Tongue (tissue), 2 donors: ENCODE results near the gene NAXE. TPM values are rescaled to one million over a fixed set of nuclear protein-coding genes. Genes with fewer than 3 reads are reported as not detected.
A peak's percentile ranks its signal among the peaks of the same experiment; 100 is the strongest.
"Not testable (repeated sequence)": the region's sequence is repeated elsewhere in the genome, so short reads cannot be mapped to it uniquely, and the experiment has no call there.

Experiments
- DNase-seq: peaks from one replicate; pipeline ENCODE4 v3.0.0-alpha.2; 2015
- total RNA-seq: library from RNA; depleted of rRNA; stranded (reverse); fragments of >200 nt; gene quantifications from one replicate; pipeline ENCODE4 v1.2.3, GENCODE V29; 2014

Gene NAXE
- total RNA-seq, 1 donor from 2014 or later: 35.1 TPM

DNA sequence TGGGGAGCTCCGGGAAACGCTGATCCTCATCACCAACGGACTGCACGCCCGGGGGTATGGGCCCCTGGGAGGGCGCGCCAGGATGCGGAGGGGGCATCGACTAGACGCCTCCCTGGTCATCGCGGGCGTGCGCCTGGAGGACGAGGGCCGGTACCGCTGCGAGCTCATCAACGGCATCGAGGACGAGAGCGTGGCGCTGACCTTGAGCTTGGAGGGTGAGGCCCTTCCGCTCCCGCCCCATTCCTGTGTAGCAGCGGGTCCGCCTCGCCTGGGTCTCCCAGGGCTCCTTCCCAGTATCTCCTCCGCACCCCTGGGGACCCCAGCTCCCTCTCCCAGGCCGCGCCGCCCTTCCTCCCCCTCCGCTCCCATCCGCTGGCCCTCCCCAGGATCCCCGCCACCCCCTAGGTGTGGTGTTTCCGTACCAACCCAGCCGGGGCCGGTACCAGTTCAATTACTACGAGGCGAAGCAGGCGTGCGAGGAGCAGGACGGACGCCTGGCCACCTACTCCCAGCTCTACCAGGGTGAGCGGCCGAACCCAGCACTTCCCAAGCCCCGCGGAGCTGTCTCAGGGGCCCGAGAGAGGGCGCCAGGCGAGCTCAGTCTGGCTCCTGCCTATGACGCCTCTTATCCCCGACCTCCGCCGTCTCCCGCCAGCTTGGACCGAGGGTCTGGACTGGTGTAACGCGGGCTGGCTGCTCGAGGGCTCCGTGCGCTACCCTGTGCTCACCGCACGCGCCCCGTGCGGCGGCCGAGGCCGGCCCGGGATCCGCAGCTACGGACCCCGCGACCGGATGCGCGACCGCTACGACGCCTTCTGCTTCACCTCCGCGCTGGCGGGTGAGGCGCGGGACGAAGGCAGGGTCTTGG, 32.6 kb downstream of the NAXE start:
- DNase-seq: peak; percentile 58

DNA sequence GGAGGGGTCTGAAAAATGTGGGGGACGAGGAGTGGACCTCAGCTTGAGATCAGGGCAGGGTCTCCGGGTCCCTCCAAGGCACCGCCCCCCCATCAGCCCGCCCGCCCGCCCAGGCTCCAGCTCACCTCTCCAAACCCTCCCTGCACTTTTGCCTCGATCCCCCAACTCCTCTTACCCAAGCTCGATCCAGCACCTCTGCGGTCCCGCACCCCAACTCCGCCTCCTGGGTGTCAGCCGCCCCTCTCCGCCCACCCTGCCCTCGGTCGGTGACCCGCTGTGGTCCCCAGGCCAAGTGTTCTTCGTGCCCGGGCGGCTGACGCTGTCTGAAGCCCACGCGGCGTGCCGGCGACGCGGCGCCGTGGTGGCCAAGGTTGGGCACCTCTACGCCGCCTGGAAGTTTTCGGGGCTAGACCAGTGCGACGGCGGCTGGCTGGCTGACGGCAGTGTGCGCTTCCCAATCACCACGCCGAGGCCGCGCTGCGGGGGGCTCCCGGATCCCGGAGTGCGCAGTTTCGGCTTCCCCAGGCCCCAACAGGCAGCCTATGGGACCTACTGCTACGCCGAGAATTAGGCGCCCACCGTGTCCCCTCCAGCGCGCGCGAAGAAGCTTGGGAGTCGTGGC, 33.3 kb downstream of the NAXE start:
- no peak for DNase-seq

DNA sequence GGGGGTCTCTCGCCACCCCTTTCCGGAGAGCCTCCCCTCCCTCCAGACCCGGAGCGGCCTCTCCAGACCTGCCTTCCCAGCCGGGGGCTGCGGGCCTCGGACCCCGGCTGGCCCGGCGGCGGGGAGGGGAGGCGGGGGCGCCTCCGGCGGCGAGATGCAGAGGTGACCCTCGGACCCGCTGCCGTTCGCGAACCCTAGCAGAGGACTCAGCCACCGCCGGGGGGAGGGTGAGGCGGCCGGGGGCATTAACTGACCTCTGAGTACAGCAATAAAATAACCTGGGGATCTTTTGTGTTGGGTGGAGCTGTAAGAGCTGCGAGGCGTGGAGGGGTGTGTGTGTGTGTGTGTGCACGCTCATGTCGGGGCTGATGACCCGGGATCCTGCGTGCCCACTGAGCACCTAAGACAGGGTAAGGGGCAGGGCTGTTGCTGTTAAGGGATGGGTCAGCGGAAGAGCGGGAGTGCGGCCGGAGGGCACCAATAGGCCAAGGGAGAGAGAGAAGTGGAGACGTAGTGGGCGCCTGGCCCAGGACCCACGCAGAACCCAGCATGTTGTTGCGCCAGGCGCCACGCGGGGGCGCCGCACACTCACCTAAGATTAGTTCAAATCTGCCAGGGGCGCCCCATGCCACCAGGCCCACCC, 34.0 kb downstream of the NAXE start:
- DNase-seq: peak; percentile 70

DNA sequence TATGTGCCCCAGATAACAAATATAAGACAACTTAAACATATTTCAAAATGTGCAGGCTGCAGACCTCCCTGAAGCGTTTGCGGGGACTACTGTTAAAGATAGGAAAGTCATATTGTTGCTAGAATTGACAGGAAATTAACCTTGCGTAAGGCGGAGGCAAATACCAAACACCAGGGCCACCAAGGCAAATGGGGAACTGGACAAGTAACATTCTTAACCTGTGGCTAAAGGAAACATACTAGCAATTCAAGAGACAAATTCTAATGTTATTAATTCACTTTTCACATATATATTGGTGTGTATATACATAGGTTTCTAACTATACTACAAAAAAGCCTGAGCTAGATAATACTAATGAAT, 34.5 kb downstream of the NAXE start:
- no peak for DNase-seq

DNA sequence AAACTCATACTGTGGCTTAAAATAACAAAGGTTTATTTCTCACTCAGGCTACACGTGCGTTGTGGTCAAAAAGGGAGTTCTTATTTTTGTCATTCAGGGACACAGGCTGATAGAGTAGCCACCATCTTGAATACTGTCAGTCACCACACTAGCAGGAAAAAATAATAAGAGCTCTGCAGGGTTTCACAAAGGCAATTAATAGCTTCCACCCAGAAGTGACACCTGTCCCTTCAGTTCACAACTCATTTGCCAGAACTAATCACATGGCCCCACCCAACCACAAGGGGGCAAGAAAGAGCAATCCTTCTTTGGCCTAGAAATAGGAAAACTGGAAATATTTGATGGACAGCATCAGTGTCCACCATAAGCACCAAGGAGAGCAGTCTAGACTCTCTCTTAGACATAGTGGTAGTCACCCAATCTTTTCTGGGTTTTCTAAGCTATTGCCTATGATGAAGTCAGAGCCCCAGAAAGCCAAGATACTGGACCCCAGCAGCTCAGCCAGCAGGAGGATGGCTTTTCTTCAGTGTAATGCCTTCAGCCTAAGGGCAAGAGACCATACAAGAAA, 35.8 kb downstream of the NAXE start:
- peak; percentile 47 for DNase-seq

DNA sequence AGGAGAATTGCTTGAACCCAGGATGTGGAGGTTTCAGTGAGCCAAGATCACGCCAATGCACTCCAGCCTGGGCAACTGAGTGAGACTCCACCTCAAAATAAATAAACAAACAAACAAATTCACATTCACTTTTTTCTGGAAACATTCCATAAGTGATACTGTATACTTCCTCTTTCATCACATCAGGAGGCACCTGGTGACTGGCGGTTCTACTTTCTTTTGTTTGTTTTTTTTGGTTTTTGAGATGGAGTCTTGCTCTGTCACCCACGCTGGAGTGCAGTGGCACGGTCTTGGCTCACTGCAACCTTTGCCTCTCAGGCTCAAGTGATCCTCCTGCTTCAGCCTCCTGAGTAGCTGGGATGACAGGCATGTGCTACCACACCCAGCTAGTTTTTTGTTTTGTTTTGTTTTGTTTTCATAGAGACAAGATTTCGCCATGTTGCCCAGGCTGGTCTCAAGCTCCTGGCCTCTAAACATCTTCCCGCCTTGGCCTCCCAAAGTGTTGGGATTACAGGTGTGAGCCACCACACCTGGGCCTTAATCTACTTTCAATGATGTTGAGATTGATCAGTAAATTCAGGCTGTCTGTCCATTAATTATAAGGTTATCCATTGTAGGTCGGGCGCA, 38.4 kb downstream of the NAXE start:
- DNase-seq: no peak

DNA sequence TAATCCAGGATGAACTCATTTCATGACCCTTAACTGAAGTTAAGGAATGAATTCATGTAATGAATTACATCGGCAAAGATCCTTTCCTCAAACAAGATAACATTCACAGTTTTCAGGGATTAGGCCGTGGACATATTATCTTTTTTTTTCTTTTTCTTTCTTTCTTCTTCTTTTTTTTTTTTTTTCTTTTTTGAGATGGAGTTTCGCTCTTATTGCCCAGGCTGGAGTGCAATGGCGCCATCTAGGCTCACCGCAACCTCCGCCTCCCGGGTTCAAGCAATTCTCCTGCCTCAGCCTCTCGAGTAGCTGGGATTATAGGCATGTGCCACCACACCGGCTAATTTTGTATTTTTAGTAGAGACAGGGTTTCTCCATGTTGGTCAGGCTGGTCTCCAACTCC, 39.6 kb downstream of the NAXE start:
- DNase-seq: not testable (repeated sequence)

DNA sequence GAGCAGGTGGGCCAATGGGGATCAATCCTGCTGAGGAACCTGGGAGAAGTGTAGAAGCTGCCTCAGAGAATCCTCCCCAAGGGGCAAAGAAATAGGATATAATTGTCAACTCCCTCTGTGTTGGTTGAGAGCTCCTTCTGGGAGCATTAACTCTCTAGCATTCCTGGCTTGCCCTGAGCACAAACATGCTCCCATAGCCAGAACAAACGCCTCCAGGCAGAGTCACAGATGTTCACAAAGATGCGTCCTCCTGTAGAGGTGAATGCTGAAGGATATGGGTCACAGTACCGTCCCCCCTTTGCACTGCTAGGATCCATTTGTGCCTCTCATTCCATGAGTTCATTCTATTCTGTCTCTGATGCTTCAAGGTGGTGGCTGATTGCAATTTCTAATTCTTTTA, 40.8 kb downstream of the NAXE start:
- DNase-seq: no peak

DNA sequence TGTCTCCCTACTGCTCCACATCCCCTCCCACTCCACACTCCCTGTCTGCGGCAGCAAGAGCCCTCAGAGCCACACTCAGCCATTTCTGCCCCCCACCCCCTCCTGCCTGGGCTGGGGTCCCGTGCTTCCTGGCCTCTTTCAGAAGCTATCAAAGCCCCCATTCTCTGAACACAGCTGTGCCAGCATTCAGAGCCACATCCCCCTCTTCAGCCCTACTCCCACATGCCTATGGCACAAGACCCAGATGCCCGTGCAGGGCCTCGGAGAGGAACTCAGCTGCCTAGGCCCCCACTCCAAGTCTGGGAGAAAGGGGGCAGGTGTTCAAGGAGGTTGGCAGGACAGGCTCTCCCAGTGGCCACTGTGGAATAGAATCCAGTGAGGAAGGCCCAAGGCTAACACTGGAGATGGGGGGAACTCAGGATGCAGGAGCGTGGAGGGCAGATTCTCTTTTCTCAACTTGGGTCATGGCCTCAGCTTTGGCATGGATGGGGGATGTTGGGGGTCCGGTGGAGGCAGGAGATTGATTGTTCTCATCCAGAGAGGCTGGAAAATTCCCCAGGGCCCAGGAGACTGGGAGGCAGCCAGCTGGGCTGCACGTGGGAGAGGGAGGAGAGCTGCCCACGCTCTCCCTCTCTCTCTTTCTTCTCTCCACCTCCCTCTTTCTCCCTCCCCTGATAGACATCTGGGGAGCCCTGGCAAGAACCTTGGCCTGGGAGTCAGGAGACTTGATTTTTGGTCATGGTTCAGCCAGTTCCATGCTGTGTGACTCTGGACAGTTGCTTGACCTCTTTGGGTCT, 46.8 kb downstream of the NAXE start:
- no peak for DNase-seq

DNA sequence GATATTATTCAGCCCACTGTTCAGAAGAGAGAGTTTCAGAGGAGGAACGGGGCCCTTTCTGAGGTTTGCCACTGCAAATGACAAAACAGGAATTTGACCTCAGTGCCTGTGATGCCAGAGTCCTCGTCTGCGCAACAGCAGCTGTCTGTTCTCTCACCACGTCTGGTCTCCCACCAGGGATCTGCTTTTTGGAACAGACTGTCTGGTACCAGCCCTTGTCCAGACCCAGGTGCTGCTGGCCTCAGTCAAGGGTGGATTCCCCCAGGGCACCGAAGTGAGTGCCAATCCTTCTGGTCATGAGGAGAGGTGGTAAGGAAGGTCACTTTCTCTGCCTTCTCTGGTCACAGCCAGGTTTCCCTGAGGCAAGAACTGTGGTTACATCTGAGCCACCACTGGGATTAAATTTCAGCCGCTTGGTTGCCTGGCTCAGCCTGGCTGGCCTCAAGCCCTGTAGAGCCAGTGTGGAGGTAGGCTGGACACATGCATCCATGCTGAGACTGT, 48.1 kb downstream of the NAXE start:
- DNase-seq: no peak

DNA sequence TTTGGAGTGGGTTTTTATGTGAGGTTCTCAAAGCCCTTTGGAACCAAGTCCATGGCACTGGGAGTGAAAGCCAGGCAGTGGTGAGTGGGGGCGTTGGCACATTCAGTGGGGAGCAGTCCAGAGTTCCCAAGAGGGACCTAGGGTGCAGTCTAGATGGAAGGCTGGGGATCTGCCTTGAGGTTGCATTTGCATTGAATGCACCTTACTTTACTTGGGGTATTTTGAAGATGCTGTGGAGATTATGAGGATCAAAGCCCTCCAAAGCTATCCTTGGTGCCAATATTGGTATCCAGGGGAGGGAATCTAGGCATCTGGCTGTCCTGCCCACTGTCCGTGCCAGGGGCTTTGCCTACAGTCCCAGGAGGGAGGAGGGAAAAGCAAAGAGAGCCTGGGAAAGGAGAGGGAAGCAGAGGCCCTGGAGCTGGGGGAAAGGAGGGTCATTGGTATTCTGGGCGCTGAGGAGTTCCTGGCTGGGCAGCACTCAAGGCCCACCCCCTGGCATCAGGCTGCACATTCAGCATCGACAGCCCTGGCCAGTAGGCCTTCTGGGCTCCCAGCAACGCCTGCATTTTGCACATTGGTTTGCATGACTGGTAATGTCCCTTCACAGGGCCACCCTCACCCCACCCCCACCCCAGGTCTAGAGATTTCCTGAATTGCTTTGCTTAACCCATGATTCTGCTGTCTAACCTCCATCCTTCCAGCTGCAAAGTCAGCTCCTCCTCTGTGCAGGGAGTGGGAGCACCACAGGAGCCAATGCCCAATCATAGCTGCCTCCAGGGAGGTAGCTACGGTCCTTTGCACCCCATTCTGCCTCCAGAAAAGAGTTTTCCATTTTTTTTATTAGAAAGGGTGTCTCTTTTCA, 49.5 kb downstream of the NAXE start:
- no peak for DNase-seq

DNA sequence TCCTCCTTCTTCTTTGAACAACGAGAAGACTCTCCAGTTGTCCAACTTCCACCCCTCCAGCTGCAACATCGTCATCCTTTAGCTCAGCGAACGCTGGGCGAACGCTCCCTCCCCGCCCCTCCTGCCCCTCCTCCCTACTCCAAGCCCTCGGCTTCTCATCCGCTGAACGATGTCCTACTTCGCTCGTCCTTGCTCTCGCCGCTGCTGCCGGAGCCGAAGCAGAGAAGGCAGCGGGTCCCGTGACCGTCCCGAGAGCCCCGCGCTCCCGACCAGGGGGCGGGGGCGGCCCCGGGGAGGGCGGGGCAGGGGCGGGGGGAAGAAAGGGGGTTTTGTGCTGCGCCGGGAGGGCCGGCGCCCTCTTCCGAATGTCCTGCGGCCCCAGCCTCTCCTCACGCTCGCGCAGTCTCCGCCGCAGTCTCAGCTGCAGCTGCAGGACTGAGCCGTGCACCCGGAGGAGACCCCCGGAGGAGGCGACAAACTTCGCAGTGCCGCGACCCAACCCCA, 50.2 kb downstream of the NAXE start, which contains the start of gene BCAN:
TSS of gene BCAN (plus strand) at position 357 of the 504 bp plus-strand sequence. CDS start 3,938 bp downstream, outside the sequence.
- peak; percentile 75 for DNase-seq

DNA sequence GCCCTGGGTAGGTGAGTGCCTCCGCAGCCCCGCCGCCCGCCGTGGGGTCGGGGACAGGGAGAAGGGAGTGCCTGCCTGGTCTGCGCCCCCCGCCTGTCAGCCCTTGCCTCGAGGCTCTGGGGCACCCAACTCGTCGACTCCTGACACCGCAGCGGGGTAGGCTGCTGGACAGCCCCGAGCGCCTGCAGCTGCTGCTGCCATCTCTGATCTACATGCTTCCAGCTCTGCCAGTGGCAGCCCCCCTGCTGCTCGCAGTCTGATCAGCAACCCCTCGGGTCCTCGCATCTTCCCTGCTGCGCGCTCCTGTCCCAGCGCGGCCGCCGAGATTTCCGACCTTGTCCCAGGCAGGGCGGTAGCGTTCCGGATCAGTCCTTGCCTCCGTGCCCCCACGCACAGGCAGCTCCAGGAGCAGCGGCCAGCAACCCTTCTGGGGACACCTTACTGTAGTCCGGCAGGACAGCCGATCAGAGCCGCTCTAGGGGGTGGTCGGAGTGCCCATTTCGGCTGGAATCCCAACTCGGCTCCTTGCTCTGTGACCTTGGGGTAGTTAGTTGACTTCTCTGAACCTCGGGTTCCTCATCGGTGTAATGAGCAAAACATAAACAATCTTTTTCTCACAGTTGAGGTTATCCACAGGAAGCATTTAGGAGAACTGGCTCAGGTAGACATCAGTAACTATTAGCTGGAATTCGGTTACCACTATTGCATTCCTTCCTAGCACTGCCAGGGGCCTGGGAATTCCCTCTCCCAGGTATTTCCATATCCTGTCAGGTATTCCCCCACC, 50.9 kb downstream of the NAXE start:
- DNase-seq: no peak

DNA sequence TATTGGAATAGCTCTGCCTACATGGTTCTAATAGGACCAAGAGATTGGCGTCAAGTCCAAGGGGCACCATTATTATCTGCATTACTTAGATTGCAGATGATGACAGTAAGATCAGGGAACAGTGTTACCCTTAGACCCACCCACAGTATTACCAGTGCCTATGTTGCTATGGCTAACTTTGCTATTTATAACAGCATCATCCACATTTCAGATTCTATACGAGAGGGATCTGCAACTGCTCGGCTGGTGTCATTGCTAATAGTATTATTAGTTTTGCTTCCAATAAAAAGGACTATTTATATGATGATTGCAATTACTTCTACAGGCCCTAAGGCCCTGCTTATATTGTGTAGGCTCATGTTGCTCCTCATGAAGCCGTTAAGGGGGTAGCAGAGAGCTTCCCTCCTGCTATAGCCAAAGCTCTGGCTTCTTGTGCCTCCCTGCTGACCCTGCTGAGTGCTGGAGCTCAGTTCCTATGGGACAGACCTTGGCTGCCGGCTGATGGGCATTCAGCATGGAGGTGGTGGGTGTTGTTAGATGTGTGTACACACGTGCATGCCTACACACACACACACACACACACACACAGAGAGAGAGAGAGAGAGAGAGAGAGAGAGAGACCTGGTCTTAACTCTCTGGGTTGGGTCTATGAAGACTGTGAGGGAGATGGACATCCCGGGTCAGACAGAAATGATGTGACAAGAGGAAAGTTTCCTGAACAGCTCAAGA, 51.6 kb downstream of the NAXE start:
- no peak for DNase-seq

DNA sequence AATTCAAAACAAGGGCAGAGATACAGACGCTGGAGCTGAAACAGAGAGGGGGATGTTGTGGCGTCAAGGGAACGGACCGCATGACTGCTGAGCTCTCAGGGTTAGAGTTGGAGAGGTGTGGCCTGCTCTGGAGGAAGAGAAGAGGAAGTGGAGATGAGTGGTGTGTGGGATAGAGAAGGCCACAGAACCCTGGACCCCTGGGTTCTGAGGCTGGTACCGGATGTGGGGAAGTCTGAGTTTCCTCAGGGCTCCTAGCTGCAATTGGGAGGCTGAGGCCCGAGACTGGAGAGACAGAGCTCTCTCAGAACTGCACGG, 52.2 kb downstream of the NAXE start:
- DNase-seq: no peak
